Keratinocyte (primary cell): Measurements from ENCODE around the gene LIMS3. TPM values are rescaled to one million over a fixed set of nuclear protein-coding genes. Genes with fewer than 3 reads are reported as not detected.
"Not testable (repeated sequence)": the region's sequence is repeated elsewhere in the genome, so short reads cannot be mapped to it uniquely, and the experiment has no call there.

ENCODE experiments used
- DNase-seq: peaks from one replicate; pipeline ENCODE4 v3.0.0-alpha.2; 2011; ENCODE audit warnings: low read depth, missing footprints, low spot score
- FAIRE-seq: peaks from 2 replicates; lab custom pipeline; 2011; peaks lifted over from hg19 to GRCh38; lab: Jason Lieb, UNC
- H2AFZ ChIP-seq: 2 replicates; pipeline ENCODE4 v1.6.0; 2012; ENCODE audit warnings: low read length, control low read depth, inconsistent platforms; ENCODE audit not compliant: control insufficient read depth
- H3K27ac ChIP-seq: 2 replicates; pipeline ENCODE4 v1.5.1; 2011; ENCODE audit warnings: low read length; ENCODE audit not compliant: control insufficient read depth, insufficient read depth
- H3K27me3 ChIP-seq: 3 replicates; pipeline ENCODE4 v1.6.0; 2011; ENCODE audit warnings: low read length; ENCODE audit not compliant: control insufficient read depth, insufficient read depth; ENCODE audit errors: extremely low read depth
- H3K36me3 ChIP-seq, 2 experiments: 2 replicates in 1 of 2; 3 replicates in 1 of 2; pipeline ENCODE4 v1.5.1; 2011; ENCODE audit warnings: low read length in 2 of 2, mild to moderate bottlenecking in 1 of 2; ENCODE audit not compliant: control insufficient read depth in 2 of 2, insufficient read depth in 2 of 2; ENCODE audit errors: extremely low read depth in 1 of 2
- H3K4me1 ChIP-seq: 3 replicates; pipeline ENCODE4 v1.5.1; 2011; ENCODE audit warnings: low read length; ENCODE audit not compliant: control insufficient read depth, insufficient read depth; ENCODE audit errors: extremely low read depth
- H3K4me2 ChIP-seq: 3 replicates; pipeline ENCODE4 v1.6.0; 2011; ENCODE audit warnings: low read depth, low read length; ENCODE audit not compliant: control insufficient read depth, insufficient read depth; ENCODE audit errors: extremely low read depth
- H3K4me3 ChIP-seq, 3 experiments: fragments of 200-600 bp in 1 of 3; sonication (generic) in 1 of 3; 2 replicates in 2 of 3; 3 replicates in 1 of 3; pipeline ENCODE4 v1.5.1; 2011 to 2016; ENCODE audit warnings: low read length in 3 of 3, mild to moderate bottlenecking in 3 of 3, control low read depth in 2 of 3, inconsistent platforms in 1 of 3, low read depth in 1 of 3, mixed read lengths in 1 of 3, mixed run types in 1 of 3, moderate library complexity in 1 of 3; ENCODE audit not compliant: control insufficient read depth in 2 of 3, insufficient read depth in 2 of 3; ENCODE audit errors: extremely low read depth in 1 of 3
- H3K79me2 ChIP-seq: 2 replicates; pipeline ENCODE4 v1.6.0; 2012; ENCODE audit warnings: low read length; ENCODE audit not compliant: control insufficient read depth, insufficient read depth
- H3K9ac ChIP-seq: 3 replicates; pipeline ENCODE4 v1.6.0; 2011; ENCODE audit warnings: low read length; ENCODE audit not compliant: control insufficient read depth, insufficient read depth; ENCODE audit errors: extremely low read depth
- H3K9me1 ChIP-seq: 3 replicates; pipeline ENCODE4 v1.6.0; 2011; ENCODE audit warnings: low read length; ENCODE audit not compliant: control insufficient read depth, insufficient read depth; ENCODE audit errors: extremely low read depth
- H3K9me3 ChIP-seq: 2 replicates; pipeline ENCODE4 v1.5.1; 2012; ENCODE audit warnings: low read depth, low read length; ENCODE audit not compliant: control insufficient read depth
- H4K20me1 ChIP-seq: 3 replicates; pipeline ENCODE4 v1.6.0; 2011; ENCODE audit warnings: low read length; ENCODE audit not compliant: control insufficient read depth, insufficient read depth; ENCODE audit errors: extremely low read depth
- dilution Hi-C: fragments of 300-500 bp; cut with MboI; formaldehyde crosslinking; loops from one replicate; pipeline ENCODE4 v1.7.0; 2020; ENCODE audit warnings: low sequenced_read_pairs; ENCODE audit not compliant: extremely low pct_ligation_motif_present
- polyA minus RNA-seq, 3 experiments: library from RNA; depleted of rRNA, polyadenylated mRNA; stranded (reverse); fragments of >200 nt; gene quantifications; 1 replicate in 1 of 3; 2 replicates in 1 of 3; 3 replicates in 1 of 3; pipeline ENCODE4 v1.2.3, GENCODE V29; 2011
- polyA plus RNA-seq, 5 experiments: library from polyadenylated mRNA; depleted of rRNA in 3 of 5; stranded (reverse) in 3 of 5; stranded (forward) in 1 of 5; unstranded in 1 of 5; fragments of >200 nt; gene quantifications; 1 replicate in 1 of 5; 2 replicates in 3 of 5; 3 replicates in 1 of 5; pipeline versions ENCODE4 v1.2.1 to v1.2.3, GENCODE V29; 2011 to 2012; ENCODE audit warnings: missing spikeins in 2 of 5, low read depth in 1 of 5, low replicate concordance in 1 of 5

The LIMS3 gene
- polyA plus RNA-seq: 0.05 TPM in 1 of 3 replicates, not detected in the others
- not detected for polyA plus RNA-seq (2011; ENCODE audit: low read depth)
- 0.09 TPM in 1 of 2 replicates, not detected in the other for polyA plus RNA-seq (2011; cell fraction: cytosol; rRNA removed)
- 0.14 and 0.19 TPM in 2 replicates for polyA plus RNA-seq (2011; cell fraction: nucleus; rRNA removed)
- polyA plus RNA-seq (2012; ENCODE audit: low replicate concordance): not detected in 2 replicates
- polyA minus RNA-seq: 0.51 TPM in 1 of 3 replicates, not detected in the others
- not detected for polyA minus RNA-seq (2011; cell fraction: cytosol; rRNA and poly(A)+ RNA removed)
- 0.39 TPM in 1 of 2 replicates, not detected in the other for polyA minus RNA-seq (2011; cell fraction: nucleus; rRNA and poly(A)+ RNA removed)

GRCh38 chr2:109898462-109899336, at the start of gene LIMS3:
LIMS3 (plus strand) TSS chr2:109898688; CDS start chr2:109898729, 41 bp downstream.
- H3K27me3 ChIP-seq, dilution Hi-C loops, H3K4me2 ChIP-seq, H3K79me2 ChIP-seq, H4K20me1 ChIP-seq, H3K9me1 ChIP-seq, H3K36me3 ChIP-seq, H3K4me3 ChIP-seq, H2AFZ ChIP-seq, DNase-seq, H3K27ac ChIP-seq, H3K9ac ChIP-seq, H3K4me1 ChIP-seq, FAIRE-seq, H3K9me3 ChIP-seq: not testable (repeated sequence)

GRCh38 chr2:109871129-109871751, 27.2 kb upstream of the LIMS3 start:
- H3K79me2 ChIP-seq, H2AFZ ChIP-seq, H3K4me2 ChIP-seq, H3K4me3 ChIP-seq, H3K36me3 ChIP-seq, H3K27me3 ChIP-seq, H3K9ac ChIP-seq, H3K27ac ChIP-seq, H3K9me3 ChIP-seq, dilution Hi-C loops, H3K4me1 ChIP-seq, H3K9me1 ChIP-seq, DNase-seq, H4K20me1 ChIP-seq: not testable (repeated sequence)
- FAIRE-seq: peak; percentile 43

GRCh38 chr2:109876625-109877024, 21.9 kb upstream of the LIMS3 start:
- H3K9ac ChIP-seq, H3K9me1 ChIP-seq, FAIRE-seq, H4K20me1 ChIP-seq, H3K27ac ChIP-seq, H2AFZ ChIP-seq, H3K27me3 ChIP-seq, H3K4me3 ChIP-seq, H3K36me3 ChIP-seq, H3K4me1 ChIP-seq, H3K79me2 ChIP-seq, DNase-seq, dilution Hi-C loops, H3K4me2 ChIP-seq, H3K9me3 ChIP-seq: not testable (repeated sequence)

- H3K4me1 ChIP-seq, FAIRE-seq, H3K27me3 ChIP-seq, H4K20me1 ChIP-seq, H3K4me2 ChIP-seq, H3K9me3 ChIP-seq, H3K4me3 ChIP-seq, dilution Hi-C loops, H3K9me1 ChIP-seq, H3K79me2 ChIP-seq, H3K27ac ChIP-seq, H3K36me3 ChIP-seq, DNase-seq, H2AFZ ChIP-seq, H3K9ac ChIP-seq: not testable (repeated sequence)
These were observed 16.4 kb upstream of the LIMS3 start for GRCh38 chr2:109882112-109882511.
